Measurements from ENCODE around the gene SERINC2. TPM values are rescaled to one million over a fixed set of nuclear protein-coding genes. Genes with fewer than 3 reads are reported as not detected.

SERINC2 gene
- total and polyA plus RNA-seq, 10 of the 15 experiments (the other 5 are each of a cell fraction or from before 2014, with no cell fraction given) = 0.02 to 9.4 (median 0.50) TPM

DNA sequence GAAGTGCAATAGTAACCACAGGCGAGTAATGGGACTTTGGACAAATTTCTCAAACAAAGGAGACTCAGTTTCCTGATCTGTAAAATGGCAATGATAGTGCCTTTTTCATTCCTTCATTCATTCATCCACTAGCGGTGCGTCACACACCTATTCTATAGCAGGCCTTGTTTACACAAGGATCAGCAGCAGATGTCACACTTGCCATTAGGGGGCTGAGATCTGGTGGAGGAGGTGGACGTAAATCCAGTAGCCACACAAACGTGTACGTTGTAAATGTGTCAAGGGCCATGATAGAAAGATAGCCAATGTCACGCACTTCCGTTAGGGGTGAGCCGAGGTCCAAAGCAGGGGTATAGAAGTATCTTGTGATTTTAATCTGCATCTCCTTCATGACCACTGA is 34.2 kb downstream of the SERINC2 start:
- ChIA-PET SMC1A (ENCODE audit: uncharacterized antibody, unreplicated experiment) (no interaction called here), POLR2A (no interaction called here), CTCF (no interaction called here), RAD21 (ENCODE audit: unreplicated experiment) (no interaction called here)
- Histone ChIP-seq H3K9ac (ENCODE audit: control insufficient read depth, insufficient read depth, low read length) (no peak overlapping the region), H2AFZ (ENCODE audit: control insufficient read depth, low read depth, low read length) (no peak overlapping the region), H3K27ac (ENCODE audit: control insufficient read depth, insufficient read depth) (no peak overlapping the region), H3K79me2 (ENCODE audit: control insufficient read depth, insufficient read depth, low read length) (no peaks in the 10 kb centered on the region), H3K4me3 (no peak overlapping the region), H3K4me1 (ENCODE audit: control insufficient read depth, insufficient read depth, low read length) (no peaks in the 10 kb centered on the region), H3K27me3 (replicated peaks in 1 of 2; ENCODE audit: control insufficient read depth in 2 of 2, insufficient read depth in 2 of 2, low read length in 1 of 2) (no peaks in the 10 kb centered on the region), H3K9me3 (replicated peaks; ENCODE audit: control insufficient read depth, insufficient read depth, low read length) (peaks cover 3% of the 10 kb centered on the region; the same call in 2 of the 3 replicates), H4K20me1 (ENCODE audit: control insufficient read depth, insufficient read depth) (no peaks in the 10 kb centered on the region), H3K36me3 (ENCODE audit: control insufficient read depth in 2 of 2, insufficient read depth in 2 of 2, low read length in 1 of 2) (no peaks in the 10 kb centered on the region), H3K4me2 (ENCODE audit: control insufficient read depth, insufficient read depth) (no peak overlapping the region)
- 50% methylated on average over 9 of the region's 9 CpGs for WGBS (ENCODE audit: insufficient coverage, insufficient replicate concordance, low lambda C conversion rate, missing lambda C conversion rate)
- no peak for FAIRE-seq
- no peak for ATAC-seq
- BruUV-seq (replicated peaks) = no TSS peak
- no peak for DNase-seq (ENCODE audit: low read depth, low spot score)
- in situ Hi-C loops (cut with MboI) (no loop called here), intact Hi-C loops (cut with micrococcal nuclease; ENCODE audit: unreplicated experiment) (no loop called here)
- TF ChIP-seq ZSCAN29 (IDR thresholded peaks at IDR 0.05) = no peak
- TF ChIP-seq BCL3 (IDR thresholded peaks at IDR 0.05; ENCODE audit: borderline replicate concordance, insufficient read depth, low read depth, low read length, poor library complexity, severe bottlenecking) = no peak
- TF ChIP-seq KLF5 (IDR thresholded peaks at IDR 0.05; ENCODE audit: partially characterized antibody) = no peak
- TF ChIP-seq, protein P1, sequence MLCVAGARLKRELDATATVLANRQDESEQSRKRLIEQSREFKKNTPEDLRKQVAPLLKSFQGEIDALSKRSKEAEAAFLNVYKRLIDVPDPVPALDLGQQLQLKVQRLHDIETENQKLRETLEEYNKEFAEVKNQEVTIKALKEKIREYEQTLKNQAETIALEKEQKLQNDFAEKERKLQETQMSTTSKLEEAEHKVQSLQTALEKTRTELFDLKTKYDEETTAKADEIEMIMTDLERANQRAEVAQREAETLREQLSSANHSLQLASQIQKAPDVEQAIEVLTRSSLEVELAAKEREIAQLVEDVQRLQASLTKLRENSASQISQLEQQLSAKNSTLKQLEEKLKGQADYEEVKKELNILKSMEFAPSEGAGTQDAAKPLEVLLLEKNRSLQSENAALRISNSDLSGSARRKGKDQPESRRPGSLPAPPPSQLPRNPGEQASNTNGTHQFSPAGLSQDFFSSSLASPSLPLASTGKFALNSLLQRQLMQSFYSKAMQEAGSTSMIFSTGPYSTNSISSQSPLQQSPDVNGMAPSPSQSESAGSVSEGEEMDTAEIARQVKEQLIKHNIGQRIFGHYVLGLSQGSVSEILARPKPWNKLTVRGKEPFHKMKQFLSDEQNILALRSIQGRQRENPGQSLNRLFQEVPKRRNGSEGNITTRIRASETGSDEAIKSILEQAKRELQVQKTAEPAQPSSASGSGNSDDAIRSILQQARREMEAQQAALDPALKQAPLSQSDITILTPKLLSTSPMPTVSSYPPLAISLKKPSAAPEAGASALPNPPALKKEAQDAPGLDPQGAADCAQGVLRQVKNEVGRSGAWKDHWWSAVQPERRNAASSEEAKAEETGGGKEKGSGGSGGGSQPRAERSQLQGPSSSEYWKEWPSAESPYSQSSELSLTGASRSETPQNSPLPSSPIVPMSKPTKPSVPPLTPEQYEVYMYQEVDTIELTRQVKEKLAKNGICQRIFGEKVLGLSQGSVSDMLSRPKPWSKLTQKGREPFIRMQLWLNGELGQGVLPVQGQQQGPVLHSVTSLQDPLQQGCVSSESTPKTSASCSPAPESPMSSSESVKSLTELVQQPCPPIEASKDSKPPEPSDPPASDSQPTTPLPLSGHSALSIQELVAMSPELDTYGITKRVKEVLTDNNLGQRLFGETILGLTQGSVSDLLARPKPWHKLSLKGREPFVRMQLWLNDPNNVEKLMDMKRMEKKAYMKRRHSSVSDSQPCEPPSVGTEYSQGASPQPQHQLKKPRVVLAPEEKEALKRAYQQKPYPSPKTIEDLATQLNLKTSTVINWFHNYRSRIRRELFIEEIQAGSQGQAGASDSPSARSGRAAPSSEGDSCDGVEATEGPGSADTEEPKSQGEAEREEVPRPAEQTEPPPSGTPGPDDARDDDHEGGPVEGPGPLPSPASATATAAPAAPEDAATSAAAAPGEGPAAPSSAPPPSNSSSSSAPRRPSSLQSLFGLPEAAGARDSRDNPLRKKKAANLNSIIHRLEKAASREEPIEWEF (IDR thresholded peaks at IDR 0.05; ENCODE audit: insufficient replicate concordance, low read depth, low read length) = no peak
- TF ChIP-seq JUNB (IDR thresholded peaks at IDR 0.05) = no peak
- TF ChIP-seq BMI1 (IDR thresholded peaks at IDR 0.05; ENCODE audit: borderline replicate concordance) = no peak
- TF ChIP-seq NFYB (IDR thresholded peaks at IDR 0.05; ENCODE audit: insufficient read depth, low read depth, low read length) = no peak
- no peak for TF ChIP-seq ETV6 (conservative IDR thresholded peaks at IDR 0.05 in 1 of 2, IDR thresholded peaks at IDR 0.05 in 1 of 2; ENCODE audit: borderline replicate concordance in 1 of 2, low read depth in 1 of 2)
- no peak for TF ChIP-seq ZNF687 (IDR thresholded peaks at IDR 0.05)
- no peak for TF ChIP-seq ZNF217 (IDR thresholded peaks at IDR 0.05)
- no peak for TF ChIP-seq NFXL1 (IDR thresholded peaks at IDR 0.05; ENCODE audit: borderline replicate concordance)
- TF ChIP-seq POU2F2 (IDR thresholded peaks at IDR 0.05; ENCODE audit: borderline replicate concordance, low read depth, low read length) = no peak
- TF ChIP-seq PKNOX1 (IDR thresholded peaks at IDR 0.05) = no peak
